M059J (cell line): ENCODE measurements around the gene ZYX. TPM values are rescaled to one million over a fixed set of nuclear protein-coding genes. Genes with fewer than 3 reads are reported as not detected.
A peak's percentile ranks its signal among the peaks of the same experiment; 100 is the strongest.

Source experiments
- DNase-seq: peaks from one replicate; pipeline ENCODE4 v3.0.0-alpha.2; 2012; ENCODE audit warnings: low read depth
- total RNA-seq: library from RNA; depleted of rRNA; stranded (reverse); fragments of >200 nt; shearing (Covaris generic); gene quantifications from 2 replicates; pipeline ENCODE4 v1.2.3, GENCODE V29; 2014

Gene ZYX
- total RNA-seq, 1 experiment from 2014 or later: 108 TPM

- DNase-seq: no peak
These were observed 18.8 kb upstream of the ZYX start, which contains the start of gene FAM131B for GRCh38 chr7:143362131-143363015. Gene FAM131B (minus strand): TSS chr7:143362713. CDS start chr7:143362603, 110 bp downstream.

- DNase-seq: no peak
These were observed 17.9 kb upstream of the ZYX start for GRCh38 chr7:143363016-143363937.

GRCh38 chr7:143367972-143368371 lies 13.2 kb upstream of the ZYX start:
- DNase-seq: peak; percentile 96

DNA sequence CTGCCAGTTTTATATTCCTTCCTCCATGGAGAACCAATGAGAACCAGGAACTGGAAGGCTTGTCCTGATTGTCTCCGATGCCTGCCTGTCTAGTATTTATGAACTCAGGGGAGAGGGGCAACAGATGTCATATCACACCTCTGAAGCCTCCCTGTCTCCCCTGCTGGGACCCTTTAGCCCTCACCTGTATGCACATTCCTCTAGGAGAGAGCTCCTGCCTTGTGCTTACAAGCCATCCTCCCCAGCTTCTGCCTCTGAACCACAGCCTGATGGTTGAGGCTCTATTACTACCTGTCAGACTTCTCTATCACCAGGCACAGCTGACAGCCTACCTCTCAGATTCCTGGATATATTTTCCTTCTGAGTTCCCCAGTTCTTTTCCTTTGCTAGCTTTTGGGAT lies 12.8 kb upstream of the ZYX start:
- no peak for DNase-seq

GRCh38 chr7:143369678-143370651 lies 11.2 kb upstream of the ZYX start:
- DNase-seq: no peak

GRCh38 chr7:143372070-143372469 lies 9.1 kb upstream of the ZYX start:
- DNase-seq: peak; percentile 79

DNA sequence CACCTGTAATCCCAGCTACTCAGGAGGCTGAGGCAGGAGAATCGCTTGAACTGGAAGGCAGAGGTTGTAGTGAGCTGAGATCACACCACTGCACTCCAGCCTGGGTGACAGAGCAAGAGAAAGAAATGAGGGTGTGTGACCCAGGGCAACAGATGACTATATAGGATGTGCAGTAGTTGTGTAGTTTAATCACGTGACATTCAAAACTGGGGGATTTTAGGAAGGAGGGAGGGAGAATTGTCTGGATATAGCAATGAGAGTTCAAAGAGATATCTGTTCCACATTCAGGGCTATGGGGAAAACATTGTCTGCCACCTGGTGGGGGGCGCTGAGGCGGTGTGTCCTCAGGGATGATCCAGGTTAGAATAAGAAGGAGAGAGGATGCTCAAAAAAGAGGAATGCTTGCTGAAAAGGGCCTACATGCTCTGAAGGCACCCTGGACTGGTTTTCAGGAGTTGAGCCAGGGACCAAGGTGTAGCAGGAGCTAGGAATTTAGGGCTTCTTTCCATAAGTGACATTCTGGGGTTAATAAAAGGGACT lies 7.8 kb upstream of the ZYX start:
- no peak for DNase-seq

GRCh38 chr7:143374561-143374960 lies 6.6 kb upstream of the ZYX start:
- DNase-seq: no peak

- DNase-seq: no peak
These were observed 5.7 kb upstream of the ZYX start for GRCh38 chr7:143375298-143376034.

DNA sequence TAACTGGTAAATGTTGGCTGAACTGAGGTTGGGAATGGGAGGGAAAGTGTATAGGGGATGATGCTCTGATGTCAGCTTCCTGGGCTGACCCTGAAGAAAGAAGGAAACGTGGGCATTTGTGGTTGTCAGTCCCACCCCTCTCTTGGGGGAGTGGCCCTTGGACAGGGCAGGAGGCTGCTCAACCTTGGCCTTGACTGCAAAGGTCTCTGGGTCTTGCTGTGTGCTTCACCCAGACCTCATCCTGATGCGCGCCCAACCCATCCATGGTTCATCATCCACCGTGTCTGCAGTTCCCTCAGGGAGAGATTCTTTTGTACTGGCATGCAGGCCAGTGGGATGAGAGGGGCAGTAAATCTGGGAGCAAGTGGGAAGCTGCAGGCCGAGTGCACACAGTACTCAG lies 4.7 kb upstream of the ZYX start:
- DNase-seq: no peak

- DNase-seq: no peak
These were observed 1.4 kb upstream of the ZYX start for GRCh38 chr7:143379611-143380259.

GRCh38 chr7:143380260-143380645 lies 892 bp upstream of the ZYX start:
- DNase-seq: peak; percentile 84

- DNase-seq: peak; percentile 76
These were observed 431 bp downstream of the ZYX start for GRCh38 chr7:143381427-143382125.

DNA sequence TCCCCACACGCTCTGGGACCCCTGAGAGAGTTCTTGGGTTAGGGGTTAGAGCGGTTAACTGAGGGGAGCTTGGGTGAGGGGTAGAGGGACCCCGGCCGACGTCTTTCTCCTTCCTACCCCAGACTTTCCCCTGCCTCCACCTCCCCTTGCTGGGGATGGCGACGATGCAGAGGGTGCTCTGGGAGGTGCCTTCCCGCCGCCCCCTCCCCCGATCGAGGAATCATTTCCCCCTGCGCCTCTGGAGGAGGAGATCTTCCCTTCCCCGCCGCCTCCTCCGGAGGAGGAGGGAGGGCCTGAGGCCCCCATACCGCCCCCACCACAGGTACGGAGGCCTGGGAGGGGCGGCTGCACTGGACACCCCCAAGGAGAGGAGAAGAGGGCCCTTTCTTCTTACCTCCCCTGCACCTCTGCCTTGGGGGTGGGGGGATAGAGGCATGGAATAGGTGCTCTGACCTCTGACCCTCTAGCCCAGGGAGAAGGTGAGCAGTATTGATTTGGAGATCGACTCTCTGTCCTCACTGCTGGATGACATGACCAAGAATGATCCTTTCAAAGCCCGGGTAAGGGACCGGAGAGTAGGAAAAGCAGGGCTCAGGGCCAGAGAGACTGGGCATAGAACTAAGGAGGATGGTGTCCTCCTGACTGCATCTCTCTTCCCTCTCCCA lies 1.1 kb downstream of the ZYX start:
- DNase-seq: no peak

DNA sequence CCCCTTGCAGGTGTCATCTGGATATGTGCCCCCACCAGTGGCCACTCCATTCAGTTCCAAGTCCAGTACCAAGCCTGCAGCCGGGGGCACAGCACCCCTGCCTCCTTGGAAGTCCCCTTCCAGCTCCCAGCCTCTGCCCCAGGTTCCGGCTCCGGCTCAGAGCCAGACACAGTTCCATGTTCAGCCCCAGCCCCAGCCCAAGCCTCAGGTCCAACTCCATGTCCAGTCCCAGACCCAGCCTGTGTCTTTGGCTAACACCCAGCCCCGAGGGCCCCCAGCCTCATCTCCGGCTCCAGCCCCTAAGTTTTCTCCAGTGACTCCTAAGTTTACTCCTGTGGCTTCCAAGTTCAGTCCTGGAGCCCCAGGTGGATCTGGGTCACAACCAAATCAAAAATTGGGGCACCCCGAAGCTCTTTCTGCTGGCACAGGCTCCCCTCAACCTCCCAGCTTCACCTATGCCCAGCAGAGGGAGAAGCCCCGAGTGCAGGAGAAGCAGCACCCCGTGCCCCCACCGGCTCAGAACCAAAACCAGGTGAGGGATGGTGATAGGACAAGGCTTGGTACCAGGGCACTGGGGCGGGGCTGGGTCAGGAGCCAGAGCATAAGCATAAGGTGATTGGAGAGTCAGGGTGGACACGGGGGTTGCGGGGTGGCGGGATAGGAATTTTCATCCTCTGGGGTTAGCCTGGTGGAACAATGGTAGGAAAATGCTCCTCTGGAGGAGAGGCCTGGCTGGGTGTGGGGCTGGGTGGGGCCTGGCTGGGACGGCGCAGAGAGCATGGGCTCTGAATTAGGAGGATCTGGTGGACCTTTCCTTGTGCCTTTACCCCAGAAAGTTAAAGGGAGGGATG lies 1.9 kb downstream of the ZYX start:
- DNase-seq: no peak

GRCh38 chr7:143383642-143383957 lies 2.5 kb downstream of the ZYX start:
- DNase-seq: no peak

GRCh38 chr7:143384148-143384547 lies 3.0 kb downstream of the ZYX start:
- no peak for DNase-seq
